PFSK-1 (cell line): ENCODE results near the gene CHST11.

Experiments used
- POLR2AphosphoS5 ChIP-seq: IDR thresholded peaks from 2 replicates; pipeline ENCODE4 v1.6.1; 2012; ENCODE audit warnings: low read depth, mild to moderate bottlenecking, control low read depth, low read length, moderate library complexity
- SIN3A ChIP-seq: IDR thresholded peaks from 2 replicates; pipeline ENCODE4 v1.6.1; 2012; ENCODE audit warnings: mild to moderate bottlenecking, low read length, moderate library complexity, borderline replicate concordance; ENCODE audit not compliant: insufficient read depth

GRCh38 chr12:104454997-104455396 is 1.8 kb upstream of the CHST11 start:
- TF ChIP-seq POLR2AphosphoS5: no peak
- no peak for TF ChIP-seq SIN3A
